Dedifferentiated amniotic fluid mesenchymal stem cell (primary cell): ENCODE measurements around the gene MYO1G.
A peak's percentile ranks its signal among the peaks of the same experiment; 100 is the strongest.
"Not testable (repeated sequence)": the region's sequence is repeated elsewhere in the genome, so short reads cannot be mapped to it uniquely, and the experiment has no call there.

Source experiments
- DNase-seq: peaks from one replicate; pipeline ENCODE4 v3.0.0-alpha.2; 2016; ENCODE audit errors: extremely low spot score

The MYO1G gene

DNA sequence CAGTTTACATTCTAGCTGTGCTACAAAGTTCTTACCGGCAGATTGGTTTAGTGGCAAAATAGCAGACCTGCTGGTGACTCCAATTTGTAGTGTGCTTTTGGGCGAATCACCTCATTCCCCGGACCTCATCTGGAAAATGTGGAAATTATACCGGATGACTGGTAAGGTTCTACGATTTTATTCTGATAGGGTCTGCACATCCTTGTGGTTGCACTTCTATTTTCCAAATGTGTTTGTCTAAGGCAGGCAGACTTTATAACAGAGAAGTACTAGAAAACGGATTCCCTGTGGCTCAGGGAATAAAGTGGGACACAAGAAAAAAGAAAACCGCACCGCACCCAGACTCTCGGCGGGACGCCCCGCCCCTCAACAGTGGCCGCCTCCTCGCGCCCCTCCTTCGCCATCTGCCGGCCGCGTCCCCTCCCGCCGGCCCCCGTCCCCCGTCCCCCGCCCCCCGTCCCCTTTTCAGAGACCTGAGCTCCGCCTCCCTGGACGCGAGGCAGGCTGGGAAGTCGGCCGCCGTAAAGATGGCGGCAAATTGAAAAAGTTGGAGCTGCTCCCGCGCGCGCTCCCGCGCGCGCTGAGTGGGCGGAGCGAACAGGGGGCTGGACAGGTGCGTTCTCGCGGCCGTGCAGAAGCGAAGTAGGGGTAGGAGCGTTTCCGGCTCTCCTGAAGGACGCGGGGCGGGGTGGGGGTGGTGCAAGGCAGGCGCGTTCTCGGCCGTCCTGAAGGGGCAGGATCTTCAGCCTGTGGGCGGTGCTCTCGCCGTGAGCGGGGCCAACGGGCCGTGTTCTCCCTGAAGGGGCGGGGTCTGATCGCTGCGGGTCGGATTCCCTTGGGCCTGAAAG, 20.7 kb upstream of the MYO1G start:
- peak; percentile 99 for DNase-seq

GRCh38 chr7:44998153-44998871, 19.5 kb upstream of the MYO1G start:
- no peak for DNase-seq

- DNase-seq, result no peak
These were observed 17.0 kb upstream of the MYO1G start for GRCh38 chr7:44995555-44996493.

GRCh38 chr7:44994877-44995554, 16.2 kb upstream of the MYO1G start:
- no peak for DNase-seq

DNA sequence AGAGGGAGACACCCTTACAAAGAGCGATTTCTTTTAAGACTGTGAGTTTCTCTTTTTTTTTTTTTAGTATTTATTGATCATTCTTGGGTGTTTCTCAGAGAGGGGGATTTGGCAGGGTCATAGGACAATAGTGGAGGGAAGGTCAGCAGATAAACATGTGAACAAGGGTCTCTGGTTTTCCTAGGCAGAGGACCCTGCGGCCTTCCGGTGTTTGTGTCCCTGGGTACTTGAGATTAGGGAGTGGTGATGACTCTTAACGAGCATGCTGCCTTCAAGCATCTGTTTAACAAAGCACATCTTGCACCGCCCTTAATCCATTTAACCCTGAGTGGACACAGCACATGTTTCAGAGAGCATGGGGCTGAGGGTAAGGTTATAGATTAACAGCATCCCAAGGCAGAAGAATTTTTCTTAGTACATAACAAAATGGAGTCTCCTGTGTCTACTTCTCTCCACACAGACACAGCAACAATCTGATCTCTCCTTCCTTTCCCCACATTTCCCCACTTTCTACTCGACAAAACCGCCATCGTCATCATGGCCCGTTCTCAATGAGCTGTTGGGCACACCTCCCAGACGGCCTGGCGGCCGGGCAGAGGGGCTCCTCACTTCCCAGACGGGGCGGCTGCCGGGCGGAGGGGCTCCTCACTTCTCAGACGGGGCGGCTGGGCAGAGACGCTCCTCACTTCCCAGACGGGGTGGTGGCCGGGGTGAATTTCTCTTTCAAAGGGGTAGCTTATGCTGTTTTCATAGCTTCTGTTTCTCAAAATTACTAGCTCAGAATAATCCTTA, 13.4 kb upstream of the MYO1G start:
- not testable (repeated sequence) for DNase-seq

DNA sequence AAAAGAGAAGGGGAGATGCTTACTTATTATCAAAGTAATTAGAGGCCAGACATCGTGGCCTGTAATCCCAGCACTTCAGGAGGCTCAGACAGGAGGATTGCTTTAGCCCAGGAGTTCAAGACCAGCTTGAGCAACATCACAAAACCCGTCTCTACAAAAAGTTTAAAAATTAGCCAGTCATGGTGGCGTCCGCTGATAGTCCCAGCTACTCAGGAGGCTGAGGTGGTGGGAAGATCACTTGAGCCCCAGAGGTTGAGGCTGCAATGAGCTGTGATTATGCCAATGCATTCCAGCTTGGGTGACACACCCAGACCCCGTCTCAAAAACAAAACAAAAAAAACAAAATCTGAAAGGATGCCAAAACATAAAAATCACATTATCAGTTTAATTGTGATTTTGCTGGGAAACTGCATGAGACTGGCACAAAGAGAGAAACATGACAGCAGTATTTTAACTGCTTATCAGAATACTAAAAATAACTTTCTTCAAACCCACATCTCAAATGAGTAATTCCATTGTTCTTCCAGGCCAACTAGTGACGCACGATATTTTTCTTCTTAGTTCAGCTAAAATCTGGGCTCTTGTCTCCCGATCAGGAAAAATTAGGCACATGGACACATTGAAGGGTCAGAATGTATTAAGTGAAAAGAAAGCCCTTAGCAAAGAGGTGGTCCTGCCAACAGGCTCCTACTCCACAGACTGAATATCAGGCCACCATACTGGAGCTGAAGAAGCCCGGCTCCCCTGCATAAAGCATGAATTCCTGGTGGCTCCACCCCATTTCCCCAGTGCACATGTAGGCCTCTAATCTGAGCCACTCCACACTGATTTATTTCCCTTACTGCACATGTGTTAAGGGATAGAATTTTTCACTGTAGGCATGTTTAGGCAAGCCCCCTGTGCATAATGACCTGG, 11.6 kb upstream of the MYO1G start:
- no peak for DNase-seq

GRCh38 chr7:44989132-44989531, 10.3 kb upstream of the MYO1G start:
- DNase-seq, result no peak

DNA sequence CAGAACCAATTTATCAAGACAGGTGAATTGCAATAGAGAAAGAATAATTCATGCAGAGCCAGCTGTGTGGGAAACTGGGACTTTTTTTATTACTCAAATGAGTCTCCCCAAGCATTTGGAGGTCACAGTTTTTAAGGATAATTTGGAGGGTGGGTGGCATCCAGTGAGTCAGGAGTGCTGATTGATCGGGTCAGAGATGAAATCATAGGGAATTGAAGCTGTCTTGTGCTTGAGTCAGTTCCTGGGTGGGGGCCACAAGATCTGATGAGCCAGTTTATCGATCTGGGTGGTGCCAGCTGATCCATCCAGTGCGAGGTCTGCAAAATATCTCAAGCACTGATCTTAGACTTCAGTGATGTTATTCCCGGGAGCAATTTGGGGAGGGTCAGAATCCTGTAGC, 9.9 kb upstream of the MYO1G start:
- no peak for DNase-seq

GRCh38 chr7:44987996-44988395, 9.2 kb upstream of the MYO1G start:
- DNase-seq, result no peak

GRCh38 chr7:44987457-44987856, 8.6 kb upstream of the MYO1G start:
- DNase-seq, result no peak

GRCh38 chr7:44986218-44987053, 7.6 kb upstream of the MYO1G start:
- DNase-seq, result peak; percentile 83

DNA sequence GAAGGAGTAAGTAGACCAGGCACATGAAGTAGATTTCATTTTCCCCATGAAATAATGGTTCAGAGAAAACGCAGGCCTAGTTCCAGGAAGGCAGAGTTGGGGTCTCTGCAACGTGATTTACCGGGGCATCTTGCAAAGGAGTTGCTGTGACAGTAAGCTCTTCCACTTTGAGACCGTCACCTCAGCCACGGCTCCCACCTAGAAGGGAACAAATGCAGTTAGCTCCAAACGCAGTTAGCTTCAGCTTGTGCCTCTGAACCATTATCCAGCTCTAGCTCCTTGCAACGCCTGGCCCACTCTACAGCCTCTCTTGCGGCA, 7.0 kb upstream of the MYO1G start:
- no peak for DNase-seq

DNA sequence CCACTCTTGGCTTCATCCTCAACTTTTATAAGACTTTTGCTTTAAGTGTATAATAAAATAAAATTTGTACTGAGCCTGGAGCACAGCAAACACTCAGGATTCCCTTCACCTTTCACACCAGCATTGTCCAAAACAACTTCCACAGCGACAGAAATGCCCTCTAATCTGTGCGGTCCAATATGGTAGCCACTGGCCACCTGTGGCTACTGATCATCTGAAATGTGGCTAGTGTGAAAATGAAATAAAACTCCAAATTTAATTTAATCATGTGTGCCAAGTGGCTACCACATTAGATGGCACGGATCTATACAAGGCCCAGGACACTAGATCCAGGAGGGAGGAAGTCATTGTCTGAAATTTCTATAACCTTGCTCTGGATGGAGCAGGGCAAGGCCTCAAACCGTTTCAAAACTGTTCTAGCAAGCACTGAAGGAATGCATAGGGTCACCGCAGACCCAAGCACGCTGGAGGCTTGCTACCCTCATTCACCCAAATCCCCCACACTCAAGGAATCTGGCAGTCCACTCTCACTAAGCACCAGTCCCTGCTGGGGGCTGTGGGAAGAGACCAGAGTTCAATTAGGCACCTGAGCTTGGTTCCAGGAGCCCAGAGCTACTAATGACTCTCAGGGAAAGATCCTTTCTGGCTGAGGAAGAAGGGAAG, 6.3 kb upstream of the MYO1G start:
- no peak for DNase-seq

DNA sequence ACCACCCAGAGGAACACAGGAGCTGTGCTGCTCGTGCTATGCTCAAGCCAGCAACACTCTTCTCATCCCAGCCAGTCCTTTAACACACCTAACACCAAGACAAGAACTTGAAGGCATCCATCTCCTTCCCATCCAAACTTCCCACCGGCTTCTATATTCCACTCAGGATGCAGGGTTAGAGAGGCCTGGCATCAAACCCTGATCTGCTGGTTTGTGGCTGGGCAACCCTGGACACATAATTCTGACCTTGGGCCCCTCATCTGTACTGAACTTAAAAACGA, 5.6 kb upstream of the MYO1G start:
- DNase-seq, result no peak

GRCh38 chr7:44983742-44984477, 5.1 kb upstream of the MYO1G start:
- no peak for DNase-seq

- DNase-seq, result no peak
These were observed 4.2 kb upstream of the MYO1G start for GRCh38 chr7:44982970-44983369.

GRCh38 chr7:44982535-44982923, 3.7 kb upstream of the MYO1G start:
- DNase-seq, result no peak
